ENCODE measurements around the gene NRIP2. TPM values are rescaled to one million over a fixed set of nuclear protein-coding genes. Genes with fewer than 3 reads are reported as not detected.

NRIP2 gene
- total RNA-seq, 1 experiment from 2014 or later, result 0.15 TPM

- Histone ChIP-seq H3K23ac (ENCODE audit: insufficient read length, low read depth, low read length) (no peak overlapping the region), H3K79me1 (ENCODE audit: insufficient read depth, low read depth, low read length, poor library complexity, severe bottlenecking) (no peaks in the 10 kb centered on the region), H2BK12ac (ENCODE audit: insufficient read length, low read depth, low read length) (no peak overlapping the region), H3K4me2 (ENCODE audit: insufficient read depth, insufficient read length, low read length) (peak overlapping the region; percentile 2), H3K4ac (ENCODE audit: low read depth, low read length) (no peak overlapping the region), H3K27ac (ENCODE audit: insufficient read length, low read depth, low read length) (no peak overlapping the region), H3K9ac (ENCODE audit: extremely low read depth, insufficient read length, low read length) (no peak overlapping the region), H4K8ac (replicated peaks; ENCODE audit: insufficient read length, low read depth, low read length) (no peak overlapping the region), H3K4me1 (ENCODE audit: insufficient read depth, low read length) (peaks cover 17% of the 10 kb centered on the region; the same call in 1 of the 2 replicates), H2BK15ac (ENCODE audit: low read depth, low read length) (no peak overlapping the region), H4K91ac (ENCODE audit: insufficient read length, low read depth, low read length) (no peak overlapping the region), H2BK20ac (ENCODE audit: low read depth, low read length, poor library complexity, severe bottlenecking) (no peak overlapping the region), H3K18ac (ENCODE audit: insufficient read length, low read depth, low read length) (no peak overlapping the region), H3K14ac (ENCODE audit: insufficient read depth, low read length) (no peak overlapping the region), H3K79me2 (ENCODE audit: insufficient read depth, low read length) (no peaks in the 10 kb centered on the region), H4K20me1 (ENCODE audit: control insufficient read depth, insufficient read depth, insufficient read length) (no peaks in the 10 kb centered on the region), H3K9me3 (ENCODE audit: control insufficient read depth, low read depth, low read length) (no peaks in the 10 kb centered on the region), H2BK120ac (ENCODE audit: low read depth, low read length, poor library complexity, severe bottlenecking) (no peak overlapping the region), H3K23me2 (ENCODE audit: insufficient read length, low read depth, low read length, poor library complexity, severe bottlenecking) (no peaks in the 10 kb centered on the region), H4K5ac (ENCODE audit: insufficient read length, low read depth, low read length) (no peak overlapping the region), H3T11ph (ENCODE audit: low read length) (no peak overlapping the region), H2AK5ac (ENCODE audit: insufficient read length, low read length) (no peak overlapping the region), H2AFZ (ENCODE audit: low read length) (no peak overlapping the region), H2BK5ac (ENCODE audit: insufficient read length, low read length) (no peak overlapping the region), H3K56ac (ENCODE audit: insufficient read length, low read depth, low read length) (no peak overlapping the region), H3K27me3 (ENCODE audit: insufficient read depth, low read length) (no peaks in the 10 kb centered on the region)
- Mint-ChIP-seq H3K27me3 (ENCODE audit: low read depth) (peaks cover 11% of the 10 kb centered on the region), H3K9me3 (no peaks in the 10 kb centered on the region), H3K4me3 (no peak overlapping the region), H3K27ac (peak overlapping the region in 2 of 3 experiments; percentile 15 to 24; a peak in 1 of 7 replicates), H3K36me3 (ENCODE audit: insufficient read depth in 1 of 3, low read depth in 3 of 3) (no peaks in the 10 kb centered on the region), H3K4me1 (peaks cover 31 to 35% of the 10 kb centered on the region in 2 experiments)
- no CpG with 5 or more reads among the region's 4 CpGs for WGBS (ENCODE audit: extremely low coverage, insufficient read length, low lambda C conversion rate)
- TF ChIP-seq CTCF (conservative IDR thresholded peaks at IDR 0.05), result no peak
- DNase-seq, result peak; percentile 60
Measured at GRCh38 chr12:2779281-2779680, 55.6 kb downstream of the NRIP2 start.

Measured in H9 (cell line).